HEK293 (cell line): ENCODE results near the gene PITX1.

Experiments used
- CTCF ChIA-PET: fragments of 350-600 bp; formaldehyde crosslinking; extraction: SDS; loops from one replicate; lab custom pipeline; 2021; ENCODE audit warnings: antibody characterized with exemption; lab: Yijun Ruan, JAX
- POLR2A ChIA-PET: fragments of 300-600 bp; formaldehyde crosslinking; extraction: SDS; loops from one replicate; lab custom pipeline; 2020; ENCODE audit warnings: antibody characterized with exemption, inconsistent platforms; lab: Yijun Ruan, JAX
- H3K27ac ChIP-seq: fragments of 200-500 bp; sonication (Bioruptor generic); 2 replicates; pipeline ENCODE4 v1.5.1; 2014; ENCODE audit warnings: low read depth, low read length, control low read depth, inconsistent platforms; ENCODE audit errors: extremely low read depth
- H3K36me3 ChIP-seq, 2 experiments: fragments of 200-500 bp in 1 of 2; sonication (Bioruptor generic) in 1 of 2; 1 replicate in 1 of 2; 2 replicates in 1 of 2; pipeline ENCODE4 v1.5.1; 2014 to 2017; ENCODE audit warnings: inconsistent platforms in 2 of 2, low read length in 2 of 2; ENCODE audit not compliant: control insufficient read depth in 2 of 2, insufficient read depth in 1 of 2
- H3K4me1 ChIP-seq: fragments of 200-500 bp; sonication (Bioruptor generic); 2 replicates; pipeline ENCODE4 v1.5.1; 2014; ENCODE audit warnings: mild to moderate bottlenecking, low read length, inconsistent platforms; ENCODE audit not compliant: control insufficient read depth, insufficient read depth
- H3K4me3 ChIP-seq: 2 replicates; pipeline ENCODE4 v1.5.1; 2011; ENCODE audit warnings: low read depth, mild to moderate bottlenecking, control low read depth, low read length, moderate library complexity
- H3K9me3 ChIP-seq: fragments of 200-500 bp; sonication (Bioruptor generic); 2 replicates; pipeline ENCODE4 v1.5.1; 2014; ENCODE audit warnings: low read depth, low read length, inconsistent platforms; ENCODE audit not compliant: control insufficient read depth, insufficient read depth
- BCL11B ChIP-seq: fragments of 450-650 bp; formaldehyde crosslinking; IDR thresholded peaks from 2 replicates; pipeline ENCODE4 v1.5.1; 2016; ENCODE audit warnings: low read depth, missing biosample characterization, missing genetic modification characterization
- GLI2 ChIP-seq: fragments of 450-650 bp; formaldehyde crosslinking; IDR thresholded peaks from 2 replicates; pipeline ENCODE4; 2017; ENCODE audit warnings: missing biosample characterization, missing genetic modification characterization, low read depth, borderline replicate concordance
- HOXD13 ChIP-seq: sonication (generic); formaldehyde crosslinking; IDR thresholded peaks from 2 replicates; pipeline ENCODE4 v1.8.0; 2022; ENCODE audit warnings: missing genetic modification reagents, borderline replicate concordance
- KLF7 ChIP-seq: fragments of 450-650 bp; formaldehyde crosslinking; IDR thresholded peaks from 2 replicates; pipeline ENCODE4 v1.5.1; 2016; ENCODE audit warnings: missing biosample characterization, missing genetic modification characterization, borderline replicate concordance
- PRDM10 ChIP-seq: fragments of 450-650 bp; formaldehyde crosslinking; IDR thresholded peaks from 2 replicates; pipeline ENCODE4 v1.5.1; 2016; ENCODE audit warnings: missing biosample characterization, missing genetic modification characterization
- RBAK ChIP-seq: fragments of 450-650 bp; formaldehyde crosslinking; IDR thresholded peaks from 2 replicates; pipeline ENCODE4 v1.5.1; 2016; ENCODE audit warnings: missing biosample characterization, missing genetic modification characterization
- ZFP41 ChIP-seq: fragments of 450-650 bp; formaldehyde crosslinking; IDR thresholded peaks from 2 replicates; pipeline ENCODE4 v1.5.1; 2016; ENCODE audit warnings: missing biosample characterization, missing genetic modification characterization, borderline replicate concordance
- ZIC2 ChIP-seq: fragments of 450-650 bp; formaldehyde crosslinking; IDR thresholded peaks from 2 replicates; pipeline ENCODE4 v1.5.1; 2016; ENCODE audit warnings: missing biosample characterization, missing genetic modification characterization
- ZNF133 ChIP-seq: fragments of 450-650 bp; formaldehyde crosslinking; IDR thresholded peaks from 2 replicates; pipeline ENCODE4 v1.5.1; 2016; ENCODE audit warnings: missing biosample characterization, missing genetic modification characterization
- ZNF324 ChIP-seq: fragments of 450-650 bp; formaldehyde crosslinking; IDR thresholded peaks from 2 replicates; pipeline ENCODE4 v1.5.1; 2016; ENCODE audit warnings: missing biosample characterization, missing genetic modification characterization
- ZNF433 ChIP-seq: fragments of 450-650 bp; formaldehyde crosslinking; IDR thresholded peaks from 2 replicates; pipeline ENCODE4 v1.5.1; 2016; ENCODE audit warnings: missing biosample characterization, missing genetic modification characterization, low read depth
- ZNF510 ChIP-seq: fragments of 450-650 bp; formaldehyde crosslinking; IDR thresholded peaks from 2 replicates; pipeline ENCODE4 v1.5.1; 2018; ENCODE audit warnings: mild to moderate bottlenecking, missing genetic modification characterization, missing biosample characterization; ENCODE audit not compliant: insufficient replicate concordance
- ZNF600 ChIP-seq: fragments of 450-650 bp; formaldehyde crosslinking; IDR thresholded peaks from 2 replicates; pipeline ENCODE4 v1.5.1; 2016; ENCODE audit warnings: missing biosample characterization, missing genetic modification characterization
- ZNF658 ChIP-seq: fragments of 450-650 bp; formaldehyde crosslinking; IDR thresholded peaks from 2 replicates; pipeline ENCODE4; 2016; ENCODE audit warnings: missing biosample characterization, missing genetic modification characterization
- ZNF776 ChIP-seq: fragments of 450-650 bp; formaldehyde crosslinking; IDR thresholded peaks from 2 replicates; pipeline ENCODE4 v1.5.0; 2017; ENCODE audit warnings: missing biosample characterization, missing genetic modification characterization, borderline replicate concordance
- TF ChIP-seq, protein P1 (sequence below): fragments of 450-650 bp; formaldehyde crosslinking; IDR thresholded peaks from 2 replicates; pipeline ENCODE4 v1.5.1; 2017; ENCODE audit warnings: missing biosample characterization, missing genetic modification characterization

Gene PITX1

GRCh38 chr5:135031813-135032694, 2.0 kb downstream of the PITX1 start:
- ChIA-PET CTCF (interaction anchor here (0.5 to 0.7 kb wide), 2 partner anchors 18 to 86 kb away, joined by 3 read pairs; no protein-coding TSS in a partner anchor), POLR2A (interaction anchor here (0.7 to 2.2 kb wide), 4 partner anchors 7 to 1350 kb away, joined by 3 to 6 read pairs (median 4); partner anchors contain the start of gene PCBD2)
- Histone ChIP-seq H3K4me1 (peaks cover 13% of the 10 kb centered on the region), H3K4me3 (peak overlapping the region; percentile 56), H3K36me3 (peaks cover 4 to 39% of the 10 kb centered on the region in 2 experiments; a peak in 2 of 3 replicates), H3K27ac (peak overlapping the region; percentile 47; the same call in 1 of the 2 replicates), H3K9me3 (no peaks in the 10 kb centered on the region)
- TF ChIP-seq KLF7 (tag by site-specific recombination) (no peak), BCL11B (no peak), PRDM10 (no peak), ZNF133 (no peak), ZIC2 (peak; percentile 69)
- TF ChIP-seq, protein P1, sequence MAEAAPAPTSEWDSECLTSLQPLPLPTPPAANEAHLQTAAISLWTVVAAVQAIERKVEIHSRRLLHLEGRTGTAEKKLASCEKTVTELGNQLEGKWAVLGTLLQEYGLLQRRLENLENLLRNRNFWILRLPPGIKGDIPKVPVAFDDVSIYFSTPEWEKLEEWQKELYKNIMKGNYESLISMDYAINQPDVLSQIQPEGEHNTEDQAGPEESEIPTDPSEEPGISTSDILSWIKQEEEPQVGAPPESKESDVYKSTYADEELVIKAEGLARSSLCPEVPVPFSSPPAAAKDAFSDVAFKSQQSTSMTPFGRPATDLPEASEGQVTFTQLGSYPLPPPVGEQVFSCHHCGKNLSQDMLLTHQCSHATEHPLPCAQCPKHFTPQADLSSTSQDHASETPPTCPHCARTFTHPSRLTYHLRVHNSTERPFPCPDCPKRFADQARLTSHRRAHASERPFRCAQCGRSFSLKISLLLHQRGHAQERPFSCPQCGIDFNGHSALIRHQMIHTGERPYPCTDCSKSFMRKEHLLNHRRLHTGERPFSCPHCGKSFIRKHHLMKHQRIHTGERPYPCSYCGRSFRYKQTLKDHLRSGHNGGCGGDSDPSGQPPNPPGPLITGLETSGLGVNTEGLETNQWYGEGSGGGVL (tag by site-specific recombination), result no peak

- Histone ChIP-seq H3K4me3 (peak overlapping the region; percentile 56), H3K4me1 (peaks cover 13% of the 10 kb centered on the region), H3K27ac (no peak overlapping the region; the same call in 1 of the 2 replicates), H3K9me3 (no peaks in the 10 kb centered on the region), H3K36me3 (peaks cover 4 to 43% of the 10 kb centered on the region in 2 experiments; a peak in 2 of 3 replicates)
- POLR2A ChIA-PET, result interaction anchor here (0.7 to 2.2 kb wide), 2 partner anchors 126 to 1349 kb away, joined by 3 to 6 read pairs; partner anchors contain the start of gene PCBD2
- TF ChIP-seq ZNF658 (tag by site-specific recombination), result no peak
- TF ChIP-seq ZNF600 (tag by site-specific recombination), result no peak
- TF ChIP-seq HOXD13 (CRISPR knock-in tag), result no peak
- TF ChIP-seq ZNF433 (tag by site-specific recombination), result no peak
- TF ChIP-seq GLI2, result no peak
- TF ChIP-seq ZNF324 (tag by site-specific recombination), result no peak
- no peak for TF ChIP-seq ZNF776 (tag by site-specific recombination)
- no peak for TF ChIP-seq RBAK (tag by site-specific recombination)
- no peak for TF ChIP-seq ZNF510 (tag by site-specific recombination)
- TF ChIP-seq ZFP41 (tag by site-specific recombination), result no peak
- CTCF ChIA-PET, result no interaction called here
Observed at GRCh38 chr5:135030956-135031812, 2.8 kb downstream of the PITX1 start.
